ENCODE results near the gene ZNF530. TPM values are rescaled to one million over a fixed set of nuclear protein-coding genes. Genes with fewer than 3 reads are reported as not detected.

Gene ZNF530
- total and polyA plus RNA-seq, 9 of the 15 experiments (the other 6 are each of a cell fraction or from before 2014, with no cell fraction given) = 0.28 to 5.9 (median 4.0) TPM

DNA sequence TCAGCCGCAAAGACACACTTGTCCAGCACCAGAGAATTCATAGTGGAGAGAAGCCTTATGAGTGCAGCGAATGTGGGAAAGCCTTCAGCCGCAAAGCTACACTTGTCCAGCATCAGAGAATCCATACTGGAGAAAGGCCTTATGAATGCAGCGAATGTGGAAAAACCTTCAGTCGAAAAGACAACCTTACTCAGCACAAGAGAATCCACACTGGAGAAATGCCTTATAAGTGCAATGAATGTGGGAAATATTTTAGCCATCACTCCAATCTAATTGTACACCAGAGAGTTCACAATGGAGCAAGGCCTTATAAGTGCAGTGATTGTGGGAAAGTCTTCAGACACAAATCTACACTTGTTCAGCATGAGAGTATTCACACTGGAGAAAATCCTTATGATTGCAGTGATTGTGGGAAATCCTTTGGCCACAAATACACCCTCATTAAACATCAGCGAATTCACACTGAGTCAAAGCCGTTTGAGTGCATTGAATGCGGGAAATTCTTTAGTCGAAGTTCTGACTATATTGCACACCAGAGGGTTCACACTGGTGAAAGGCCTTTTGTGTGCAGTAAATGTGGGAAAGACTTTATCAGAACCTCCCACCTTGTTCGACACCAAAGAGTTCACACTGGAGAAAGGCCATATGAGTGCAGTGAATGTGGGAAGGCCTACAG lies 21.1 kb downstream of the ZNF530 start:
- peaks cover 62% of the 10 kb centered on the region for H3K36me3 ChIP-seq (ENCODE audit: control insufficient read depth, insufficient read depth, low read length)
- intact Hi-C loops (cut with micrococcal nuclease) (no loop called here), in situ Hi-C loops (cut with MboI) (no loop called here)
- 70% methylated on average over 10 of the region's 10 CpGs for WGBS (ENCODE audit: insufficient coverage, low coverage, missing lambda C conversion rate)
- no peak overlapping the region for H3K4me3 ChIP-seq
- H3K9ac ChIP-seq (ENCODE audit: insufficient read depth in 1 of 2, low read depth in 2 of 2, low read length in 2 of 2) = no peak overlapping the region
- H3K4me2 ChIP-seq (ENCODE audit: insufficient read depth, low read length) = no peak overlapping the region
- H3K9me3 ChIP-seq (replicated peaks; ENCODE audit: control insufficient read depth, insufficient read depth, low read depth, low read length) = peaks cover 46% of the 10 kb centered on the region
- no peak for ATAC-seq
- H3K4me1 ChIP-seq (replicated peaks in 1 of 2; ENCODE audit: control insufficient read depth in 2 of 2, insufficient read depth in 2 of 2, low read length in 2 of 2) = no peaks in the 10 kb centered on the region
- H3K27ac ChIP-seq (ENCODE audit: extremely low read depth, low read depth, low read length) = no peak overlapping the region
- ChIA-PET CTCF (ENCODE audit: low intra/inter-chr PET ratio) (no interaction called here), POLR2A (no interaction called here)
- H4K20me1 ChIP-seq (replicated peaks; ENCODE audit: control insufficient read depth, insufficient read depth, low read length) = no peaks in the 10 kb centered on the region
- H3K79me2 ChIP-seq (ENCODE audit: control insufficient read depth, insufficient read depth, low read length) = peaks cover 12% of the 10 kb centered on the region; the same call in 2 of the 3 replicates
- no peak for FAIRE-seq
- H3K9me1 ChIP-seq (ENCODE audit: control insufficient read depth, insufficient read depth, low read length) = no peaks in the 10 kb centered on the region
- DNase-seq (ENCODE audit: extremely low read depth in 1 of 4, low spot score in 3 of 4) = no peak
- no TSS peak for BruUV-seq (replicated peaks)
- H2AFZ ChIP-seq (ENCODE audit: low read depth, low read length) = no peak overlapping the region
- H3K27me3 ChIP-seq (ENCODE audit: control insufficient read depth in 2 of 2, insufficient read depth in 2 of 2, low read length in 2 of 2) = no peaks in the 10 kb centered on the region
- TF ChIP-seq EP400 (IDR thresholded peaks at IDR 0.05) (0 out of 2 replicates have a peak, but pooled peaks have one; percentile 16), PYGO2 (tag; IDR thresholded peaks at IDR 0.05) (no peak), MTF1 (CRISPR knock-in tag; IDR thresholded peaks at IDR 0.05; ENCODE audit: borderline replicate concordance) (no peak), RBM14 (IDR thresholded peaks at IDR 0.05; ENCODE audit: borderline replicate concordance, insufficient read depth, low read depth, low read length) (no peak), RBM25 (IDR thresholded peaks at IDR 0.05; ENCODE audit: low read depth, low read length, severe bottlenecking) (peak; percentile 85), JUN (IDR thresholded peaks at IDR 0.05; ENCODE audit: borderline replicate concordance, low read depth, low read length) (0 out of 2 replicates have a peak, but pooled peaks have one; percentile 13), JUN (CRISPR knock-in tag; IDR thresholded peaks at IDR 0.05; ENCODE audit: borderline replicate concordance) (no peak), HOXB6 (CRISPR knock-in tag; IDR thresholded peaks at IDR 0.05; ENCODE audit: borderline replicate concordance) (no peak), ZNF75A (CRISPR knock-in tag; IDR thresholded peaks at IDR 0.05) (peak; percentile 99), E2F4 (CRISPR knock-in tag; IDR thresholded peaks at IDR 0.05; ENCODE audit: low read depth) (no peak), ZNF280A (IDR thresholded peaks at IDR 0.05; ENCODE audit: low read depth, partially characterized antibody) (peak; percentile 97), TRIM24 (IDR thresholded peaks at IDR 0.05) (peak in 1 of 2 experiments; percentile 69; a peak in 2 of 4 replicates), SRF (CRISPR knock-in tag; IDR thresholded peaks at IDR 0.05) (no peak), CBX5 (IDR thresholded peaks at IDR 0.05; ENCODE audit: borderline replicate concordance, low read depth) (peak; percentile 50; the same call in 1 of the 2 replicates), RBM17 (IDR thresholded peaks at IDR 0.05; ENCODE audit: borderline replicate concordance, low read depth, low read length) (no peak), NFRKB (IDR thresholded peaks at IDR 0.05; ENCODE audit: low read depth) (0 out of 2 replicates have a peak, but pooled peaks have one; percentile 68), KDM1A (IDR thresholded peaks at IDR 0.05) (peak in 1 of 2 experiments; percentile 39; a peak in 1 of 4 replicates), SOX6 (IDR thresholded peaks at IDR 0.05) (peak; percentile 28; the same call in 1 of the 2 replicates), TRIM28 (IDR thresholded peaks at IDR 0.05) (peak; percentile 97), ZEB2 (IDR thresholded peaks at IDR 0.05) (peak; percentile 46; the same call in 1 of the 2 replicates)
- TF ChIP-seq, protein P1, sequence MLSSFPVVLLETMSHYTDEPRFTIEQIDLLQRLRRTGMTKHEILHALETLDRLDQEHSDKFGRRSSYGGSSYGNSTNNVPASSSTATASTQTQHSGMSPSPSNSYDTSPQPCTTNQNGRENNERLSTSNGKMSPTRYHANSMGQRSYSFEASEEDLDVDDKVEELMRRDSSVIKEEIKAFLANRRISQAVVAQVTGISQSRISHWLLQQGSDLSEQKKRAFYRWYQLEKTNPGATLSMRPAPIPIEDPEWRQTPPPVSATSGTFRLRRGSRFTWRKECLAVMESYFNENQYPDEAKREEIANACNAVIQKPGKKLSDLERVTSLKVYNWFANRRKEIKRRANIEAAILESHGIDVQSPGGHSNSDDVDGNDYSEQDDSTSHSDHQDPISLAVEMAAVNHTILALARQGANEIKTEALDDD (IDR thresholded peaks at IDR 0.05) = no peak

All from K562 (cell line).